Measurements from ENCODE around the gene IGIP. TPM values are rescaled to one million over a fixed set of nuclear protein-coding genes. Genes with fewer than 3 reads are reported as not detected.

Gene IGIP
- total and polyA plus RNA-seq, 10 donors: 4.7 to 20.4 (median 11.2) TPM

GRCh38 chr5:140145256-140145655 lies 19.5 kb downstream of the IGIP start:
- intact Hi-C loops (cut with DNase I; ENCODE audit: low total_unique reads): loop anchor here (5.0 kb wide), 1 partner anchor 353 kb away; no protein-coding TSS in a partner anchor
- Histone ChIP-seq H3K9me3 (no peaks in the 10 kb centered on the region), H3K36me3 (no peaks in the 10 kb centered on the region), H3K27me3 (replicated peaks in 1 of 7) (peaks cover 0 to 23% (median 8%) of the 10 kb centered on the region in 7 donors), H3K27ac (no peak overlapping the region), H3K4me3 (peak overlapping the region in 4 of 8 donors; percentile 32 to 67 (median 42)), H3K4me1 (peaks cover 10 to 48% (median 24%) of the 10 kb centered on the region in 6 donors)
- DNase-seq: no peak
- 69 to 83% (median 82%) methylated on average over 3 of the region's 3 CpGs for WGBS, 5 donors
- no peak for TF ChIP-seq CTCF (IDR thresholded peaks at IDR 0.05 in 8 of 11, conservative IDR thresholded peaks at IDR 0.05 in 3 of 11)
- TF ChIP-seq POLR2AphosphoS5 (IDR thresholded peaks at IDR 0.05): no peak
- TF ChIP-seq POLR2A (IDR thresholded peaks at IDR 0.05): no peak

GRCh38 chr5:140145818-140146522 lies 20.2 kb downstream of the IGIP start:
- peak; percentile 92 for DNase-seq
- Histone ChIP-seq H3K4me3 (peak overlapping the region; percentile 16 to 67 (median 30)), H3K27ac (no peak overlapping the region), H3K27me3 (replicated peaks in 1 of 7) (peaks cover 0 to 23% (median 8%) of the 10 kb centered on the region in 7 donors), H3K36me3 (no peaks in the 10 kb centered on the region), H3K4me1 (peaks cover 10 to 41% (median 24%) of the 10 kb centered on the region in 6 donors), H3K9me3 (no peaks in the 10 kb centered on the region)
- WGBS, 5 donors: 3 to 13% (median 5%) methylated on average over 32 to 64 of the region's 64 CpGs
- peak in 10 of 11 experiments; percentile 31 to 90 (median 82) for TF ChIP-seq CTCF (IDR thresholded peaks at IDR 0.05 in 8 of 11, conservative IDR thresholded peaks at IDR 0.05 in 3 of 11)
- peak; percentile 7 to 69 (median 46) for TF ChIP-seq POLR2AphosphoS5 (IDR thresholded peaks at IDR 0.05)
- no peak for TF ChIP-seq POLR2A (IDR thresholded peaks at IDR 0.05)
- intact Hi-C loops (cut with DNase I; ENCODE audit: low total_unique reads): loop anchor here (5.0 kb wide), 1 partner anchor 354 kb away; no protein-coding TSS in a partner anchor

- Histone ChIP-seq H3K4me3 (peak overlapping the region in 5 of 8 donors; percentile 29 to 67 (median 36)), H3K9me3 (no peaks in the 10 kb centered on the region), H3K27me3 (replicated peaks in 1 of 7) (peaks cover 0 to 23% (median 8%) of the 10 kb centered on the region in 7 donors), H3K36me3 (no peaks in the 10 kb centered on the region), H3K27ac (no peak overlapping the region), H3K4me1 (peaks cover 10 to 40% (median 24%) of the 10 kb centered on the region in 6 donors)
- DNase-seq: no peak
- 34 to 69% (median 36%) methylated on average over 12 to 14 of the region's 14 CpGs for WGBS, 5 donors
- TF ChIP-seq POLR2AphosphoS5 (IDR thresholded peaks at IDR 0.05) (no peak), CTCF (IDR thresholded peaks at IDR 0.05 in 8 of 11, conservative IDR thresholded peaks at IDR 0.05 in 3 of 11) (no peak)
- intact Hi-C loops (cut with DNase I; ENCODE audit: low total_unique reads): loop anchor here (5.0 kb wide), 1 partner anchor 354 kb away; no protein-coding TSS in a partner anchor
Observed at GRCh38 chr5:140146523-140146842, 20.7 kb downstream of the IGIP start.

GRCh38 chr5:140147460-140147859 lies 21.7 kb downstream of the IGIP start:
- 89 to 100% (median 96%) methylated on average over 1 of the region's 1 CpG for WGBS, 5 donors
- TF ChIP-seq POLR2AphosphoS5 (IDR thresholded peaks at IDR 0.05) (no peak), CTCF (IDR thresholded peaks at IDR 0.05 in 8 of 11, conservative IDR thresholded peaks at IDR 0.05 in 3 of 11) (no peak), POLR2A (IDR thresholded peaks at IDR 0.05) (no peak)
- H3K36me3 ChIP-seq: no peaks in the 10 kb centered on the region
- no peaks in the 10 kb centered on the region for H3K9me3 ChIP-seq
- H3K4me3 ChIP-seq: no peak overlapping the region
- no peak for DNase-seq
- H3K27me3 ChIP-seq (replicated peaks in 1 of 7): peaks cover 0 to 23% (median 8%) of the 10 kb centered on the region in 7 donors
- no peak overlapping the region for H3K27ac ChIP-seq
- intact Hi-C loops (cut with DNase I; ENCODE audit: low total_unique reads): loop anchor here (5.0 kb wide), 1 partner anchor 355 kb away; no protein-coding TSS in a partner anchor
- peaks cover 10 to 44% (median 24%) of the 10 kb centered on the region in 6 donors for H3K4me1 ChIP-seq

All from spleen (tissue), 11 donors.